Spleen (tissue), 7 donors: ENCODE results near the gene CELA1.

Experiments used
- POLR2A ChIP-seq, 3 donors: fragments of 450-650 bp; IDR thresholded peaks; one replicate each; pipeline ENCODE4 v1.5.1; 2017; ENCODE audit warnings: antibody characterized with exemption in 3 of 3, mild to moderate bottlenecking in 1 of 3
- POLR2AphosphoS5 ChIP-seq, 3 donors: sonication (generic); formaldehyde crosslinking; IDR thresholded peaks; one replicate each; pipeline ENCODE4 v1.5.1; 2017; ENCODE audit warnings: antibody characterized with exemption in 3 of 3
- TF ChIP-seq, protein P1 (sequence below), 11 experiments: fragments of 200-600 bp in 7 of 11; fragments of 450-650 bp in 4 of 11; sonication (generic) in 4 of 11; IDR thresholded peaks in 8 of 11; conservative IDR thresholded peaks in 3 of 11; 1 replicate in 7 of 11; 2 replicates in 4 of 11; pipeline versions ENCODE4 v1.4.0 to v1.8.0; 2016 to 2021; ENCODE audit warnings: antibody characterized with exemption in 11 of 11, inconsistent platforms in 4 of 11, mild to moderate bottlenecking in 1 of 11
- donor health status: DM: no; HTN: no; CAD: no; lungs with moderate emphysema.
- donor health status: DM: no; HTN: no; CAD: no.
- donor health status: DM: no; HTN: no; CAD: no.

DNA sequence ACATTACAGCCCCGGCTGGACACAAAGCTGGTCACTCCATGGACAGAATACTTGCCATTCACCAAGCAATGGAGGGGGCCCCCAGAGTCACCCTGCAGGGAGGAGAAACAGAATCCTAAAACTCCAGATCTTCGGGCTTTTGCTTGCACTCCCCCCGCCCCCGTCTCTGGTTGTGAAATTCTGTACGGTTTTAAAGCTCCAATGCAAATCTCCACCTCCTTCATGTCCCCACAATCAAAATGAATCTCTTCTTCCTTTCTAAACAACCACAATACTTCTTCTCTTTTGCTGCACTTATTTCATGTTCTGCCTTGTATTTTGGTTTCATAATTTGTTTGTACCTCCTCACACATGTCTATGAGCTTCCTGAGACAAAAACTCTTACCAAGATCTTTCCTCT is 16.7 kb downstream of the CELA1 start:
- TF ChIP-seq, protein P1, sequence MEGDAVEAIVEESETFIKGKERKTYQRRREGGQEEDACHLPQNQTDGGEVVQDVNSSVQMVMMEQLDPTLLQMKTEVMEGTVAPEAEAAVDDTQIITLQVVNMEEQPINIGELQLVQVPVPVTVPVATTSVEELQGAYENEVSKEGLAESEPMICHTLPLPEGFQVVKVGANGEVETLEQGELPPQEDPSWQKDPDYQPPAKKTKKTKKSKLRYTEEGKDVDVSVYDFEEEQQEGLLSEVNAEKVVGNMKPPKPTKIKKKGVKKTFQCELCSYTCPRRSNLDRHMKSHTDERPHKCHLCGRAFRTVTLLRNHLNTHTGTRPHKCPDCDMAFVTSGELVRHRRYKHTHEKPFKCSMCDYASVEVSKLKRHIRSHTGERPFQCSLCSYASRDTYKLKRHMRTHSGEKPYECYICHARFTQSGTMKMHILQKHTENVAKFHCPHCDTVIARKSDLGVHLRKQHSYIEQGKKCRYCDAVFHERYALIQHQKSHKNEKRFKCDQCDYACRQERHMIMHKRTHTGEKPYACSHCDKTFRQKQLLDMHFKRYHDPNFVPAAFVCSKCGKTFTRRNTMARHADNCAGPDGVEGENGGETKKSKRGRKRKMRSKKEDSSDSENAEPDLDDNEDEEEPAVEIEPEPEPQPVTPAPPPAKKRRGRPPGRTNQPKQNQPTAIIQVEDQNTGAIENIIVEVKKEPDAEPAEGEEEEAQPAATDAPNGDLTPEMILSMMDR (IDR thresholded peaks at IDR 0.05 in 8 of 11, conservative IDR thresholded peaks at IDR 0.05 in 3 of 11), result no peak
- TF ChIP-seq POLR2A (IDR thresholded peaks at IDR 0.05) (no peak), POLR2AphosphoS5 (IDR thresholded peaks at IDR 0.05) (no peak)
